ENCODE measurements around the gene TNFAIP1.

The TNFAIP1 gene

DNA sequence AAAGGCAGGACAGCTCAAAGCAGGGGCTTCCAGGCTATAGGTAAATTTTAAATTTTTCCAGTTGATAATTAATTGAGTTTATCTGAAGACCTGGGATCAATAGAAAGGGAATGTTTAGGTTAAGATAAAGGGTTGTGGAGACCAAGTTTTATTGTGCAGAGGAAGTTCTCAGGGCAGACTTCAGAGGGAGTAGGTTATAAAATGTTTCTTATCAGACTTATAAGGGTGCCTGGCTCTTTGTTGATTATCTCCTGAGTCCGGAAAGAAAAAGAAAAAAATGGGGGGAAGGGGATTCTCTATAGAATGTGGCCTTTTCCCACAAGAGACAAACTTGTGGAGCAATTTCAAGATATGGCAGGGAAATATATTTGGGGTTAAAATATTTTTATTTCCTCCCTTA is 54.6 kb downstream of the TNFAIP1 start:
- Histone ChIP-seq H3K4me2 (ENCODE audit: low read length) (no peak overlapping the region), H3K9me3 (ENCODE audit: control insufficient read depth, low read length) (no peaks in the 10 kb centered on the region), H3K4me3 (ENCODE audit: low read depth, low read length) (no peak overlapping the region), H3K27ac (no peak overlapping the region), H3K27me3 (ENCODE audit: control insufficient read depth, insufficient read depth, low read length) (no peaks in the 10 kb centered on the region), H3K9ac (no peak overlapping the region), H3K4me1 (no peaks in the 10 kb centered on the region), H3K79me2 (no peaks in the 10 kb centered on the region), H2AFZ (no peak overlapping the region), H3K36me3 (ENCODE audit: control insufficient read depth, insufficient read depth, low read length) (no peaks in the 10 kb centered on the region)
- TF ChIP-seq, protein P1, sequence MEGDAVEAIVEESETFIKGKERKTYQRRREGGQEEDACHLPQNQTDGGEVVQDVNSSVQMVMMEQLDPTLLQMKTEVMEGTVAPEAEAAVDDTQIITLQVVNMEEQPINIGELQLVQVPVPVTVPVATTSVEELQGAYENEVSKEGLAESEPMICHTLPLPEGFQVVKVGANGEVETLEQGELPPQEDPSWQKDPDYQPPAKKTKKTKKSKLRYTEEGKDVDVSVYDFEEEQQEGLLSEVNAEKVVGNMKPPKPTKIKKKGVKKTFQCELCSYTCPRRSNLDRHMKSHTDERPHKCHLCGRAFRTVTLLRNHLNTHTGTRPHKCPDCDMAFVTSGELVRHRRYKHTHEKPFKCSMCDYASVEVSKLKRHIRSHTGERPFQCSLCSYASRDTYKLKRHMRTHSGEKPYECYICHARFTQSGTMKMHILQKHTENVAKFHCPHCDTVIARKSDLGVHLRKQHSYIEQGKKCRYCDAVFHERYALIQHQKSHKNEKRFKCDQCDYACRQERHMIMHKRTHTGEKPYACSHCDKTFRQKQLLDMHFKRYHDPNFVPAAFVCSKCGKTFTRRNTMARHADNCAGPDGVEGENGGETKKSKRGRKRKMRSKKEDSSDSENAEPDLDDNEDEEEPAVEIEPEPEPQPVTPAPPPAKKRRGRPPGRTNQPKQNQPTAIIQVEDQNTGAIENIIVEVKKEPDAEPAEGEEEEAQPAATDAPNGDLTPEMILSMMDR (IDR thresholded peaks at IDR 0.05), result no peak

DNA sequence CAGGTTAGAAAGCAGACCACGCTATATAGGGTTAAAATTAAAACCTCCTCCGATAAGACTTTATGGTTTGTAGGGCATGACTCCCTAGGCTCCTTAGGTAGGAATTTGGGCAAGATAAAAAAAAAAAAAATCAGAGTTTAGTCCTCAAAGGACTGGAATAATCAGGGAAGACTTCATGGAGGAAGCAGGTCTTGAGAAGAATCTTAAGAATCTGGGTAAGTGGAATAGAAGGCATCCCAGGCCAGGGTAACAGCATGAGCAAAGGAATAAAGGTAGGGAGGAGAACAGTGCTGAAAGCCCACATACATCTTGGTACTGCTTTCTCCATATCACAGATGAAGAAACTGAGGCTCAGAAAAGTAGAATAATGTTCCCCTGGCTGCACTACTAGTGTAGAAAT is 55.0 kb downstream of the TNFAIP1 start:
- no peak overlapping the region for H3K4me3 ChIP-seq (ENCODE audit: low read depth, low read length)
- H3K4me2 ChIP-seq (ENCODE audit: low read length), result no peak overlapping the region
- no peaks in the 10 kb centered on the region for H3K36me3 ChIP-seq (ENCODE audit: control insufficient read depth, insufficient read depth, low read length)
- H3K9ac ChIP-seq, result no peak overlapping the region
- H3K79me2 ChIP-seq, result no peaks in the 10 kb centered on the region
- H3K27me3 ChIP-seq (ENCODE audit: control insufficient read depth, insufficient read depth, low read length), result no peaks in the 10 kb centered on the region
- no peak overlapping the region for H3K27ac ChIP-seq
- H3K4me1 ChIP-seq, result no peaks in the 10 kb centered on the region
- no peaks in the 10 kb centered on the region for H3K9me3 ChIP-seq (ENCODE audit: control insufficient read depth, low read length)
- TF ChIP-seq, protein P1 (IDR thresholded peaks at IDR 0.05), result no peak
- H2AFZ ChIP-seq, result no peak overlapping the region

DNA sequence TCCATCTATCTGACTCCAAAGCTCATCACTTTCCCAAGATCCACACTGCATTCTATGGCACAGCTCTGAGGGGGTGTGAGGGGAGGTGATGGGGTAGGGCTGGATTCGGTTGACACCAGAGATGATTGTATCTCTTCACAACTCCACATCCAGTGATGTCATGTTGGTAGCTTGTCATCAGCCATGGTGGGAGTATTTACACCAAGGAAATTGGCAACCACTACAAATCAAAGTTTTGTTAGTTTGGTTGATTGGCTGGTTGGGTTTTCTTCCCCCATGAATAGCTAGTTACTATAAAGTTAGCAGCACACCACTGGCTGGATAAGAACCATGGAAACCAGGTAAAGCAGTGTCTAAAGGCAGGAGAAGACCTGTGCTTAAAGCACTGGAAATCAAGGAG is 55.4 kb downstream of the TNFAIP1 start:
- no peaks in the 10 kb centered on the region for H3K4me1 ChIP-seq
- H3K4me2 ChIP-seq (ENCODE audit: low read length), result no peak overlapping the region
- no peak overlapping the region for H2AFZ ChIP-seq
- no peak overlapping the region for H3K4me3 ChIP-seq (ENCODE audit: low read depth, low read length)
- H3K36me3 ChIP-seq (ENCODE audit: control insufficient read depth, insufficient read depth, low read length), result no peaks in the 10 kb centered on the region
- H3K27me3 ChIP-seq (ENCODE audit: control insufficient read depth, insufficient read depth, low read length), result no peaks in the 10 kb centered on the region
- no peaks in the 10 kb centered on the region for H3K79me2 ChIP-seq
- H3K9me3 ChIP-seq (ENCODE audit: control insufficient read depth, low read length), result no peaks in the 10 kb centered on the region
- TF ChIP-seq, protein P1 (IDR thresholded peaks at IDR 0.05), result no peak
- H3K9ac ChIP-seq, result no peak overlapping the region
- H3K27ac ChIP-seq, result no peak overlapping the region

DNA sequence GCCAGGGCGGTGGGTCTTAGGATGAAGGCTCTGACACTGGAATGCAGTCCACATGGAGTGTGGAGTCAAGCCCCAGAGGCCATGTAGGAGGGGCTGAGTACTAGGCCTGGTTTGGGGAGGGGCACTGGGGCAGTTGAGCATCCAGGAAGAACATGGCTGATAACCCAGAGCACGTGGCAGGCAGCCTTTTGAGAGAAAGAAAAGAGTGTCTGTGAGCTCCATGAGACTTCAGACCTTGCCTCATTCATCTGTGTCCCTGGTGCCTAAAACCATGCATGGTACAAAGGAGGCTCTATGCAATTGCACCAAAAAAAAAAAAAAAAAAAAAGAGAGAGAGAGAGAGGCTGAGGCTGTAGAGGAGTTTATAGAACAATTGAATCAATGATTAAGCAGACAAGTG is 55.8 kb downstream of the TNFAIP1 start:
- H3K4me2 ChIP-seq (ENCODE audit: low read length), result no peak overlapping the region
- TF ChIP-seq, protein P1 (IDR thresholded peaks at IDR 0.05), result no peak
- H2AFZ ChIP-seq, result no peak overlapping the region
- H3K36me3 ChIP-seq (ENCODE audit: control insufficient read depth, insufficient read depth, low read length), result no peaks in the 10 kb centered on the region
- no peak overlapping the region for H3K9ac ChIP-seq
- H3K9me3 ChIP-seq (ENCODE audit: control insufficient read depth, low read length), result no peaks in the 10 kb centered on the region
- H3K27ac ChIP-seq, result no peak overlapping the region
- no peaks in the 10 kb centered on the region for H3K79me2 ChIP-seq
- H3K4me3 ChIP-seq (ENCODE audit: low read depth, low read length), result no peak overlapping the region
- no peaks in the 10 kb centered on the region for H3K27me3 ChIP-seq (ENCODE audit: control insufficient read depth, insufficient read depth, low read length)
- no peaks in the 10 kb centered on the region for H3K4me1 ChIP-seq

DNA sequence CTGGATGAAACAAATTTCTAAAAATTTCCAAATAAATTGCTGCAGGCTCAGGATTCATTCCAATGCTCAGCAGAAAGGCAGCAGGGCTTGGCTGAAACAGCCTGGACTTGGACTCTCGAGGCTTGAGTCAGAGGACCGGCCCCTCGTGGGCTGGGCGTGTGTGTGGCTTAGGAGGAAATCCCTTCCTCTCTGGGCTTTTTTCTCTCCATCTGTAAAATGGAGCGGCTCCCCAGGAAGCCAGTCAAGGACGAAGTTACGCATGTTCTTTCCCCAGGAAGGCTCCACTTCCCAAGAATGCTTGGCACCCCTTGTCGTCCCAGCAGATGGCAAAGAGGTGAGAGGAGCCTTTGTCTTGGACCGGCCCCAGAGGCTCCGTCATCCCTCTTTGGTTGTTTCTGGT is 56.9 kb downstream of the TNFAIP1 start:
- H3K36me3 ChIP-seq (ENCODE audit: control insufficient read depth, insufficient read depth, low read length), result no peaks in the 10 kb centered on the region
- H3K9ac ChIP-seq, result no peak overlapping the region
- no peak overlapping the region for H3K27ac ChIP-seq
- H2AFZ ChIP-seq, result no peak overlapping the region
- no peaks in the 10 kb centered on the region for H3K4me1 ChIP-seq
- no peak overlapping the region for H3K4me2 ChIP-seq (ENCODE audit: low read length)
- TF ChIP-seq, protein P1 (IDR thresholded peaks at IDR 0.05), result no peak
- no peaks in the 10 kb centered on the region for H3K79me2 ChIP-seq
- H3K4me3 ChIP-seq (ENCODE audit: low read depth, low read length), result no peak overlapping the region
- H3K27me3 ChIP-seq (ENCODE audit: control insufficient read depth, insufficient read depth, low read length), result no peaks in the 10 kb centered on the region
- no peaks in the 10 kb centered on the region for H3K9me3 ChIP-seq (ENCODE audit: control insufficient read depth, low read length)
